A673 (cell line): Measurements from ENCODE around the gene TCTN3. TPM values are rescaled to one million over a fixed set of nuclear protein-coding genes. Genes with fewer than 3 reads are reported as not detected.

Experiments used
- BruUV-seq: library from RNA; stranded (reverse); fragments of 400-500 nt; replicated peaks from 2 replicates; lab custom pipeline; 2021; lab: Mats Ljungman, UMichigan
- CTCF ChIA-PET: fragments of 300-600 bp; sonication (Branson Sonifier 250); formaldehyde crosslinking; loops from one replicate; lab custom pipeline; 2022; ENCODE audit warnings: antibody characterized with exemption; lab: Charles Lee
- POLR2A ChIA-PET: fragments of 300-600 bp; sonication (Branson Sonifier 250); formaldehyde crosslinking; loops from one replicate; lab custom pipeline; 2022; ENCODE audit warnings: antibody characterized with exemption; ENCODE audit not compliant: low non-redundant PET; lab: Charles Lee
- DNase-seq: peaks from one replicate; pipeline ENCODE4 v3.0.0-alpha.2; 2015; ENCODE audit warnings: low spot score
- H3K27ac ChIP-seq: fragments of 200-600 bp; sonication (generic); 2 replicates; pipeline ENCODE4 v1.5.1; 2016; ENCODE audit warnings: mixed run types, low read depth, mild to moderate bottlenecking, mixed read lengths, antibody characterized with exemption, low read length; ENCODE audit not compliant: poor library complexity, severe bottlenecking
- H3K27me3 ChIP-seq: fragments of 200-600 bp; sonication (generic); replicated peaks from 2 replicates; pipeline ENCODE4 v1.6.1; 2017; ENCODE audit warnings: mixed run types, low read depth, mild to moderate bottlenecking, mixed read lengths, antibody characterized with exemption, low read length; ENCODE audit not compliant: insufficient read depth, poor library complexity
- H3K36me3 ChIP-seq: fragments of 200-600 bp; sonication (generic); 2 replicates; pipeline ENCODE4 v1.6.1; 2016; ENCODE audit warnings: mixed run types, mild to moderate bottlenecking, mixed read lengths, antibody characterized with exemption, low read length; ENCODE audit not compliant: insufficient read depth, poor library complexity, severe bottlenecking
- H3K4me1 ChIP-seq: fragments of 200-600 bp; sonication (generic); 2 replicates; pipeline ENCODE4 v1.6.1; 2017; ENCODE audit warnings: mixed run types, mild to moderate bottlenecking, mixed read lengths, antibody characterized with exemption, low read length; ENCODE audit not compliant: insufficient read depth, poor library complexity, severe bottlenecking
- H3K4me3 ChIP-seq: fragments of 200-600 bp; sonication (generic); 2 replicates; pipeline ENCODE4 v1.5.1; 2016; ENCODE audit warnings: low read depth, mixed run types, mild to moderate bottlenecking, mixed read lengths, low read length; ENCODE audit not compliant: poor library complexity, severe bottlenecking
- H3K9me3 ChIP-seq: fragments of 200-600 bp; sonication (generic); 2 replicates; pipeline ENCODE4 v1.6.1; 2016; ENCODE audit warnings: mixed run types, low read depth, mild to moderate bottlenecking, mixed read lengths, antibody characterized with exemption, low read length; ENCODE audit not compliant: poor library complexity, severe bottlenecking
- CTCF ChIP-seq: fragments of 300-800, 200-600 bp; sonication (generic); conservative IDR thresholded peaks from 2 replicates; pipeline ENCODE4 v1.5.1; 2017; ENCODE audit warnings: low read depth, mild to moderate bottlenecking, antibody characterized with exemption, low read length, moderate library complexity, mixed read lengths
- EZH2 ChIP-seq: fragments of 200-600 bp; sonication (generic); IDR thresholded peaks from 2 replicates; pipeline ENCODE4 v1.6.1; 2017; ENCODE audit warnings: borderline replicate concordance, low read depth, mild to moderate bottlenecking, mixed read lengths, antibody characterized with exemption, low read length; ENCODE audit not compliant: poor library complexity, severe bottlenecking
- intact Hi-C: fragments of 100-400 bp; cut with micrococcal nuclease; formaldehyde crosslinking; loops from one replicate; pipeline ENCODE4 v1.10.0; 2022; ENCODE audit not compliant: unreplicated experiment
- total RNA-seq: library from RNA; stranded (reverse); gene quantifications from 2 replicates; pipeline ENCODE4 v1.2.3, GENCODE V29; 2021

Gene TCTN3
- total RNA-seq, 1 experiment from 2014 or later: 42.5 TPM

- CTCF ChIA-PET: no interaction called here
- intact Hi-C loops: no loop called here
- TF ChIP-seq CTCF (no peak), EZH2 (no peak)
- no TSS peak for BruUV-seq
- Histone ChIP-seq H3K4me1 (no peaks in the 10 kb centered on the region), H3K9me3 (no peaks in the 10 kb centered on the region), H3K27me3 (no peaks in the 10 kb centered on the region), H3K36me3 (peaks cover 9% of the 10 kb centered on the region), H3K27ac (no peak overlapping the region), H3K4me3 (no peak overlapping the region)
- POLR2A ChIA-PET: no interaction called here
- no peak for DNase-seq
Measured at GRCh38 chr10:95663496-95663895, 30.2 kb downstream of the TCTN3 start.

GRCh38 chr10:95661818-95662217 lies 31.9 kb downstream of the TCTN3 start:
- ChIA-PET CTCF (no interaction called here), POLR2A (no interaction called here)
- Histone ChIP-seq H3K4me1 (no peaks in the 10 kb centered on the region), H3K36me3 (peaks cover 9% of the 10 kb centered on the region), H3K4me3 (no peak overlapping the region), H3K27me3 (no peaks in the 10 kb centered on the region), H3K27ac (no peak overlapping the region), H3K9me3 (no peaks in the 10 kb centered on the region)
- DNase-seq: no peak
- intact Hi-C loops: no loop called here
- BruUV-seq: no TSS peak
- no peak for TF ChIP-seq EZH2
- no peak for TF ChIP-seq CTCF

- TF ChIP-seq CTCF (no peak), EZH2 (no peak)
- H3K4me1 ChIP-seq: no peaks in the 10 kb centered on the region
- ChIA-PET CTCF (no interaction called here), POLR2A (no interaction called here)
- no peak for DNase-seq
- H3K27me3 ChIP-seq: no peaks in the 10 kb centered on the region
- no peaks in the 10 kb centered on the region for H3K9me3 ChIP-seq
- BruUV-seq: no TSS peak
- intact Hi-C loops: no loop called here
- no peak overlapping the region for H3K4me3 ChIP-seq
- H3K36me3 ChIP-seq: peaks cover 9% of the 10 kb centered on the region
- no peak overlapping the region for H3K27ac ChIP-seq
Measured at GRCh38 chr10:95660283-95660682, 33.4 kb downstream of the TCTN3 start.
